Measurements from ENCODE around the gene BST1. TPM values are rescaled to one million over a fixed set of nuclear protein-coding genes. Genes with fewer than 3 reads are reported as not detected.

Gene BST1
- total RNA-seq, 1 donor, result 31.8 TPM

- no peak within 1 kb of the TSS for H3K27ac ChIP-seq (ENCODE audit: low read depth, low read length)
- peaks cover 72% of the 10 kb centered on the region for H3K27me3 ChIP-seq (ENCODE audit: insufficient read depth, low read length)
- H3K4me1 ChIP-seq (ENCODE audit: insufficient read depth, low read length), result peaks cover 10% of the 10 kb centered on the region
- peak within 1 kb of the TSS; percentile 67 for H3K4me3 ChIP-seq (ENCODE audit: insufficient read depth, low read length)
- no peak for TF ChIP-seq CTCF (IDR thresholded peaks at IDR 0.05; ENCODE audit: extremely low read depth, low read depth, low read length)
- H3K36me3 ChIP-seq (ENCODE audit: insufficient read depth, low read length), result no peaks in the 10 kb centered on the region
- H4K20me1 ChIP-seq (ENCODE audit: insufficient read depth, low read length), result no peaks in the 10 kb centered on the region
- no peaks in the 10 kb centered on the region for H3K9me3 ChIP-seq (ENCODE audit: low read depth, low read length)
- H3K4me2 ChIP-seq (ENCODE audit: insufficient read depth, low read length), result peak within 1 kb of the TSS; percentile 73
- no peaks in the 10 kb centered on the region for H3K79me2 ChIP-seq (ENCODE audit: insufficient read depth, low read length)
- H2AFZ ChIP-seq (ENCODE audit: low read length), result peak within 1 kb of the TSS; percentile 78
- DNase-seq (ENCODE audit: insufficient read length, low spot score, missing footprints), result peak; percentile 69
Observed at GRCh38 chr4:15778289-15779241, 75.7 kb downstream of the BST1 start, which contains the start of gene CD38. Gene CD38 (plus strand): TSS chr4:15778328. CDS start chr4:15778415, 87 bp downstream.

GRCh38 chr4:15779306-15779705 lies 76.4 kb downstream of the BST1 start:
- H3K27ac ChIP-seq (ENCODE audit: low read depth, low read length), result no peak overlapping the region
- H3K4me1 ChIP-seq (ENCODE audit: insufficient read depth, low read length), result peaks cover 10% of the 10 kb centered on the region
- H4K20me1 ChIP-seq (ENCODE audit: insufficient read depth, low read length), result no peaks in the 10 kb centered on the region
- H2AFZ ChIP-seq (ENCODE audit: low read length), result peak overlapping the region; percentile 78
- peak; percentile 36 for TF ChIP-seq CTCF (IDR thresholded peaks at IDR 0.05; ENCODE audit: extremely low read depth, low read depth, low read length)
- no peaks in the 10 kb centered on the region for H3K9me3 ChIP-seq (ENCODE audit: low read depth, low read length)
- no peaks in the 10 kb centered on the region for H3K36me3 ChIP-seq (ENCODE audit: insufficient read depth, low read length)
- H3K79me2 ChIP-seq (ENCODE audit: insufficient read depth, low read length), result no peaks in the 10 kb centered on the region
- peak overlapping the region; percentile 67 for H3K4me3 ChIP-seq (ENCODE audit: insufficient read depth, low read length)
- peak overlapping the region; percentile 73 for H3K4me2 ChIP-seq (ENCODE audit: insufficient read depth, low read length)
- peak; percentile 86 for DNase-seq (ENCODE audit: insufficient read length, low spot score, missing footprints)
- peaks cover 72% of the 10 kb centered on the region for H3K27me3 ChIP-seq (ENCODE audit: insufficient read depth, low read length)

- H4K20me1 ChIP-seq (ENCODE audit: insufficient read depth, low read length), result no peaks in the 10 kb centered on the region
- peak overlapping the region; percentile 73 for H3K4me2 ChIP-seq (ENCODE audit: insufficient read depth, low read length)
- H3K27me3 ChIP-seq (ENCODE audit: insufficient read depth, low read length), result peaks cover 67% of the 10 kb centered on the region
- no peaks in the 10 kb centered on the region for H3K9me3 ChIP-seq (ENCODE audit: low read depth, low read length)
- no peak overlapping the region for H3K27ac ChIP-seq (ENCODE audit: low read depth, low read length)
- no peak for DNase-seq (ENCODE audit: insufficient read length, low spot score, missing footprints)
- H3K79me2 ChIP-seq (ENCODE audit: insufficient read depth, low read length), result no peaks in the 10 kb centered on the region
- H3K36me3 ChIP-seq (ENCODE audit: insufficient read depth, low read length), result no peaks in the 10 kb centered on the region
- H2AFZ ChIP-seq (ENCODE audit: low read length), result peak overlapping the region; percentile 78
- H3K4me1 ChIP-seq (ENCODE audit: insufficient read depth, low read length), result peaks cover 10% of the 10 kb centered on the region
- H3K4me3 ChIP-seq (ENCODE audit: insufficient read depth, low read length), result peak overlapping the region; percentile 67
- no peak for TF ChIP-seq CTCF (IDR thresholded peaks at IDR 0.05; ENCODE audit: extremely low read depth, low read depth, low read length)
Observed at GRCh38 chr4:15779809-15780208, 76.9 kb downstream of the BST1 start.

GRCh38 chr4:15781427-15782095 lies 78.7 kb downstream of the BST1 start:
- Histone ChIP-seq H3K9me3 (ENCODE audit: low read depth, low read length) (no peaks in the 10 kb centered on the region), H3K4me1 (ENCODE audit: insufficient read depth, low read length) (peaks cover 10% of the 10 kb centered on the region), H2AFZ (ENCODE audit: low read length) (no peak overlapping the region), H3K4me2 (ENCODE audit: insufficient read depth, low read length) (no peak overlapping the region), H4K20me1 (ENCODE audit: insufficient read depth, low read length) (no peaks in the 10 kb centered on the region), H3K36me3 (ENCODE audit: insufficient read depth, low read length) (no peaks in the 10 kb centered on the region), H3K27ac (ENCODE audit: low read depth, low read length) (no peak overlapping the region), H3K4me3 (ENCODE audit: insufficient read depth, low read length) (no peak overlapping the region), H3K27me3 (ENCODE audit: insufficient read depth, low read length) (peaks cover 59% of the 10 kb centered on the region), H3K79me2 (ENCODE audit: insufficient read depth, low read length) (no peaks in the 10 kb centered on the region)
- no peak for TF ChIP-seq CTCF (IDR thresholded peaks at IDR 0.05; ENCODE audit: extremely low read depth, low read depth, low read length)
- no peak for DNase-seq (ENCODE audit: insufficient read length, low spot score, missing footprints)

All from osteoblast (primary cell).